BLaER1 (cell line): ENCODE data around the gene CARMIL3.

Source experiments
- H3K27ac ChIP-seq: shearing (Covaris generic); formaldehyde crosslinking; 2 replicates; pipeline ENCODE4 v1.8.1; 2022
- H3K27me3 ChIP-seq: shearing (Covaris generic); formaldehyde crosslinking; 2 replicates; pipeline ENCODE4 v1.8.1; 2022
- H3K36me3 ChIP-seq: shearing (Covaris generic); formaldehyde crosslinking; 2 replicates; pipeline ENCODE4 v1.8.1; 2022
- H3K4me1 ChIP-seq: shearing (Covaris generic); formaldehyde crosslinking; 2 replicates; pipeline ENCODE4 v1.8.1; 2022
- H3K4me2 ChIP-seq: shearing (Covaris generic); formaldehyde crosslinking; 2 replicates; pipeline ENCODE4 v1.8.1; 2022
- H3K4me3 ChIP-seq: shearing (Covaris generic); formaldehyde crosslinking; 2 replicates; pipeline ENCODE4 v1.8.1; 2022
- H3K9ac ChIP-seq: shearing (Covaris generic); formaldehyde crosslinking; 2 replicates; pipeline ENCODE4 v1.8.1; 2022
- H3K9me3 ChIP-seq: shearing (Covaris generic); formaldehyde crosslinking; 2 replicates; pipeline ENCODE4 v1.8.1; 2022
- H4K20me1 ChIP-seq: shearing (Covaris generic); formaldehyde crosslinking; 2 replicates; pipeline ENCODE4 v1.8.1; 2022
- Cebpa-rat ChIP-seq: shearing (Covaris generic); IDR thresholded peaks from 2 replicates; pipeline ENCODE4 v1.8.1; 2022

Gene CARMIL3

GRCh38 chr14:24080142-24080530 is 28.3 kb downstream of the CARMIL3 start:
- no peak overlapping the region for H3K27ac ChIP-seq

DNA sequence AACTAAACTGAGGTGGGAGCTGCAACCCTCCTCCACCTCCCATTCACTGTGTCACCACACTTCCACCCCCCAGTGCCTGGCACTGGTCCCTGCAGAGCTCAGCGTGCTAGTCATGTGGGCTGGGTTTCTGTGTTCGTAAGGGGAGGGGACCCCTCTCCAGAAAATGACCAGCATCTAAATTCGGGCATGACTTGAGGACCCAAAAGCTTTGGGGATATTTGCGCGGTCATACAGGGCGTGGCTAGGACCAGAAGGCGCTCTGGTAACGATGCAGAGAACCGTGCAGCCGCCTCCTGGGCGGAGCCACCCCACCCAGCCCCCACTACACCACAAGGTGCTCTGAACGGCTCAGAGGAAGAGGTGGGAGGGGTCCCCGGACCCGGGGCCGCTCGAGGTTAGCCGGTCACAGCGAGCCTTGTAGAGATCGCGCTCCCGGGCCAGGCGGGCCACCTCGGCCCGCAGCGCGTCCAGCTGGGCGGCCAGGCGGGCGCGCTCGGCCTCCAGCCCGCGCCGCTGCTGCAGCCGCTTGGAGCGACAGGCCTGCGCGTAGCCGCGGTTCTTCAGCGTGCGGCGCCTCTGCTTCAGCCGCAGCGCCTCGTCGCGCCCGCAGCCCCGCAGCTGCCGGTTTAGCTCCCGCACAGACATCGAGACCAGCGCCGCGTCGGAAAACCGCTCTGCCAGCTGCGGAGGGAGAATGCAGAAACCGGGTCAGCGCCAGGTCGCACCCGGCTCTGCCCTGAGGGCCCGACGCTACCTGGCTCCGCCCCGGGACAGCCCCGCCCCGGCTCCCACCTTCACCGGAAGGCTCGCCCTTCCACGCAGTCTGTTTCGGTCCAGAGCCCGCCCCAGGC is 29.3 kb downstream of the CARMIL3 start:
- no peaks in the 10 kb centered on the region for H3K9me3 ChIP-seq
- H3K4me3 ChIP-seq: peak overlapping the region; percentile 81
- H3K27me3 ChIP-seq: peaks cover 9% of the 10 kb centered on the region; the same call in 1 of the 2 replicates
- H3K36me3 ChIP-seq: no peaks in the 10 kb centered on the region
- H3K4me1 ChIP-seq: peaks cover 56% of the 10 kb centered on the region
- TF ChIP-seq Cebpa-rat: no peak
- H3K4me2 ChIP-seq: peak overlapping the region; percentile 87
- no peaks in the 10 kb centered on the region for H4K20me1 ChIP-seq
- peak overlapping the region; percentile 87 for H3K27ac ChIP-seq
- peak overlapping the region; percentile 82 for H3K9ac ChIP-seq

More at GRCh38 chr14:24080142-24080530, 28.3 kb downstream of the CARMIL3 start:
- Histone ChIP-seq H3K4me2 (peak overlapping the region; percentile 87), H3K4me1 (peaks cover 56% of the 10 kb centered on the region), H3K36me3 (no peaks in the 10 kb centered on the region), H3K4me3 (no peak overlapping the region), H4K20me1 (no peaks in the 10 kb centered on the region), H3K27me3 (peaks cover 9% of the 10 kb centered on the region; the same call in 1 of the 2 replicates), H3K9ac (no peak overlapping the region), H3K9me3 (no peaks in the 10 kb centered on the region)
- TF ChIP-seq Cebpa-rat: no peak

- H3K9me3 ChIP-seq: no peaks in the 10 kb centered on the region
- no peaks in the 10 kb centered on the region for H3K36me3 ChIP-seq
- H3K4me2 ChIP-seq: peak overlapping the region; percentile 87
- peak overlapping the region; percentile 82 for H3K9ac ChIP-seq
- peaks cover 56% of the 10 kb centered on the region for H3K4me1 ChIP-seq
- H3K4me3 ChIP-seq: peak overlapping the region; percentile 81
- H3K27me3 ChIP-seq: peaks cover 9% of the 10 kb centered on the region; the same call in 1 of the 2 replicates
- H4K20me1 ChIP-seq: no peaks in the 10 kb centered on the region
- H3K27ac ChIP-seq: peak overlapping the region; percentile 87
- no peak for TF ChIP-seq Cebpa-rat
Observed at GRCh38 chr14:24081739-24082211, 30.0 kb downstream of the CARMIL3 start.

DNA sequence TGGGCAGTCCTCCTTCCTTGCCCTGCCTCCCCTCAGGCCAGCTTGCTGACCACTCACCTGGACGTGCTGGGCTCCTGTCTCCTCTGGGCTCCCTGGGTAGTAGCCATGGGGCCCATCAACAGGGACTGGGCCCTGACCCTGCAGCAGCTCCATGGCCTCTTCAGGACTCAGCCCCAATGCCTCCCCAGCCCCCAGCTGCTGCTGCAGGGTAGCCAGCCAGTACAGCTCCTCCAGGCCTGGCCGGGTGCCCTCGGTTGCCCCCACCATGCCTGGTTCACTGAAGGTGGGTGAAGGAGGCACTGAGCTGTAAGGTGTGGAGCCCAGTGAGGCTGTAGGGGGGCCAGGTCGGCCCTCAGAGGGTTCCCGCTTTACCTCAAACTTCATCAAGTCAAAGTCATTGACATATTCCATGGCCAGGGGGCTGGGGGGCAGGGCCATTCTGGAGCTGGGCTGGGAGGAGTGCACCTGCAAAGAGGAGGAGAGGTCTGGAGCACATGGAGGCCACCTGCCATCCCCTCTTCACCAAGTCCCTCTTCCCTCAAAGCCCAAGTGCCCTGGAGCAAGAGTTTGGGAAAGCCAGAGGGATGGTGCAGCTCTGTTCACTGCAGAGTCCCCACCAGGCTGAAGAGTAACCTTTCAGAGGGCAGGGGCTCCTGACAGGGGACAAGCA is 30.7 kb downstream of the CARMIL3 start:
- H4K20me1 ChIP-seq: no peaks in the 10 kb centered on the region
- no peak overlapping the region for H3K4me3 ChIP-seq
- H3K4me2 ChIP-seq: peak overlapping the region; percentile 87
- H3K9me3 ChIP-seq: no peaks in the 10 kb centered on the region
- H3K27me3 ChIP-seq: peaks cover 9% of the 10 kb centered on the region; the same call in 1 of the 2 replicates
- TF ChIP-seq Cebpa-rat: no peak
- no peak overlapping the region for H3K27ac ChIP-seq
- H3K9ac ChIP-seq: no peak overlapping the region
- peaks cover 54% of the 10 kb centered on the region for H3K4me1 ChIP-seq
- no peaks in the 10 kb centered on the region for H3K36me3 ChIP-seq

DNA sequence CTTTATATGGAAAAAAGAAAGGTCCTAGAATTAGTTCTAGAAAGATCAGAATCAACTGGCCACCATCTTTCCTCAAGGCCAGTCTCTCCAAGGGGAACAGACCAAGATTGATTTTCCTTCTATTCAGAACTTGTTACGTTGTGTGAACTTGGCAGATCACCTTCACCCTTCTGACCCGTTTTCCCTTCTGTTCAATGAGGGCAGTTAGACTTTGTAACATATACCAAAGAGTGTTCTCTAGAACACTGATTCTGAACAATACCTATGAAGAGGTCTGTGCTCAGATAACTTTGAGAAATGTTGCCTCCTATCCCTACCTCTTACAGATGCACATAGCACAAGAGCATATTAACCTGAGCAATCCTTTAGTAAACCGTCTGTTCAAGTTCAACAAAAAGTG is 31.7 kb downstream of the CARMIL3 start:
- Histone ChIP-seq H3K27ac (no peak overlapping the region), H3K27me3 (peaks cover 9% of the 10 kb centered on the region; the same call in 1 of the 2 replicates), H3K4me2 (no peak overlapping the region), H4K20me1 (no peaks in the 10 kb centered on the region), H3K4me1 (peaks cover 45% of the 10 kb centered on the region), H3K9me3 (no peaks in the 10 kb centered on the region), H3K36me3 (no peaks in the 10 kb centered on the region), H3K9ac (no peak overlapping the region), H3K4me3 (no peak overlapping the region)
- no peak for TF ChIP-seq Cebpa-rat

DNA sequence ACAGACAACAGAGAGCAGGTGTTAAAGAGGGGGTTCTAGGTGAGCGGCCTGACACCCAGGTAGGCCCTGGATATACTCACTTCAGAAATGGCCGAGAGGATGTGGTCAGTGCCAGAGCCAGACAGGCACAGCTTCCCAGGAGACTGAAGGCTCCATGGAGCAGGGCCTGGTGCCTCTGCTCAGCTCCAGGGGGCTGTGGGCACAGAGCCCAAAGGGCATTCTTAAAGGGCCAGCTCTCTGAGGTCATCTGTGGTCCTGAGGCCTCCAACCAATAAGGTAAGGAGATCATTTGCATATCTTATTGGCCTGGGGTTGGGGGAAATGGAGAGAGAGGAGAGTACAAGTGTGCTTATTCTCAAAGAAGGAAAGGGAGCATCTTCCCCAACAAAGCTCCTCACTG is 32.6 kb downstream of the CARMIL3 start:
- Histone ChIP-seq H3K4me3 (no peak overlapping the region), H3K9me3 (no peaks in the 10 kb centered on the region), H3K4me1 (peaks cover 36% of the 10 kb centered on the region), H3K36me3 (no peaks in the 10 kb centered on the region), H3K27me3 (peaks cover 9% of the 10 kb centered on the region; the same call in 1 of the 2 replicates), H3K4me2 (no peak overlapping the region), H4K20me1 (no peaks in the 10 kb centered on the region), H3K9ac (no peak overlapping the region), H3K27ac (no peak overlapping the region)
- TF ChIP-seq Cebpa-rat: no peak

- no peak overlapping the region for H3K4me3 ChIP-seq
- H3K27me3 ChIP-seq: peaks cover 9% of the 10 kb centered on the region; the same call in 1 of the 2 replicates
- H3K27ac ChIP-seq: no peak overlapping the region
- H3K9me3 ChIP-seq: no peaks in the 10 kb centered on the region
- TF ChIP-seq Cebpa-rat: no peak
- H3K9ac ChIP-seq: no peak overlapping the region
- H4K20me1 ChIP-seq: no peaks in the 10 kb centered on the region
- no peaks in the 10 kb centered on the region for H3K36me3 ChIP-seq
- no peak overlapping the region for H3K4me2 ChIP-seq
- H3K4me1 ChIP-seq: peaks cover 31% of the 10 kb centered on the region
Observed at GRCh38 chr14:24085215-24085614, 33.4 kb downstream of the CARMIL3 start.

- H3K4me3 ChIP-seq: no peak overlapping the region
- H3K36me3 ChIP-seq: no peaks in the 10 kb centered on the region
- H3K9me3 ChIP-seq: no peaks in the 10 kb centered on the region
- H3K27me3 ChIP-seq: peaks cover 9% of the 10 kb centered on the region; the same call in 1 of the 2 replicates
- no peak overlapping the region for H3K9ac ChIP-seq
- H3K4me1 ChIP-seq: peaks cover 31% of the 10 kb centered on the region
- TF ChIP-seq Cebpa-rat: no peak
- H3K27ac ChIP-seq: no peak overlapping the region
- H3K4me2 ChIP-seq: no peak overlapping the region
- no peaks in the 10 kb centered on the region for H4K20me1 ChIP-seq
Observed at GRCh38 chr14:24086193-24086955, 34.6 kb downstream of the CARMIL3 start.

DNA sequence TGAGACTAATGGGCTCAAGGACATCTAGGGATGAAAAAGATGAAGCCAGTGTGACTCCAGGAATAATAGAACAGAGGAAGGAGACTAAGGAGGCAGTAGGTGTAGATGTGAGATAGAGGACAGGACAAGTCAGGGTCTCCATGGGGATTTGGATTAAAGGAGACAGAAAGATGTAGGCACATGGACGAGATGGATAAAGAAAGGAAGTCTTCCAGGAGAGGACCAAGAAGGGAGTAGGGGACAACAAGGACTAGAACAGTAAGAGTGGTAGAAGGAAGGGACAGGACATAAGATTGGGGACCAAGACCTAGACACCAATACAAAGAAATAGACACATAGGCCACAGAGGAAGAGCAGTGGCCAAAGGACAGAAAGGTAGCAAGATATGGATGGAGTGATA is 35.2 kb downstream of the CARMIL3 start:
- H3K9ac ChIP-seq: no peak overlapping the region
- peaks cover 5% of the 10 kb centered on the region; the same call in 1 of the 2 replicates for H3K27me3 ChIP-seq
- TF ChIP-seq Cebpa-rat: no peak
- H3K9me3 ChIP-seq: no peaks in the 10 kb centered on the region
- H3K4me3 ChIP-seq: no peak overlapping the region
- no peak overlapping the region for H3K27ac ChIP-seq
- H3K36me3 ChIP-seq: no peaks in the 10 kb centered on the region
- H3K4me1 ChIP-seq: peaks cover 25% of the 10 kb centered on the region
- H3K4me2 ChIP-seq: no peak overlapping the region
- H4K20me1 ChIP-seq: no peaks in the 10 kb centered on the region
